ENCODE data around the gene MMADHC.

DNA sequence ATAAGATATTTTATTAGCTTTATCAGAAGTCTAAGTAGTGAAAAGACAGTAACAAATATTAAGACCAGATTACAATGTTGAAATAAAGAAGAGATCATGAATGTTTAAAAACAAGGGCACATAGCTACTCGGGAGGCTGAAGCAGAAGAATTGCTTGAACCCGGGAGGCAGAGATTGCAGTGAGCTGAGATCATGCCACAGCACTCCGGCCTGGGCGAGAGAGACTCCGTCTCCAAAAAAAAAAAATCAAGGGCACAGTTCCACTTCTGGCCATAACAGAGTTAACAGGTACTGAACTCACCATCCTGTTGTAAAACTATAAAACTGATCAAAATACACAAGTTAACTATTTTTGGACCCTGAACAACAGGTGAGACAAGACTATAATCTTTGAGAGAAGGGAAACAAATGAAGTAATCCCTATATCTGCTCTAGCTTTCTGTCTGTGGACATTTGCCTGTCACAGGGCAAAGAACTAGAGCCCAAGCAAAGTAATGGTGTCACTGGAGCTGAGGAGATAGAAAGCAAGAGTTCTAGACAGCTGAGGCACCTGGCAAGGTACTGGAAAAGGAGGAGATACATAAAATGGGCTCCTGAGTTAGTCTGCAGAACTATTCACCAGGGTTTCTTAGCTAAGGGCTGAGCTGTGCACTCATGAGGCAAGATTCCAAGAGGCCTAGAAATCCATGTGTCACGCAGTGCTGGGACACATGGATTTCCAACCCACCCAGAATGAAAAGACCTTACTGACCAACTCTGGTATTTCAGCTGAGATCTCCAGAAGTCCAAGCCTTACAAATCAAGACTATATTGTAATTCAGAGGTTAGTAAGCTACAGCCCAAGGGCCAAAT is 15.2 kb downstream of the MMADHC start:
- TF ChIP-seq, protein P1, sequence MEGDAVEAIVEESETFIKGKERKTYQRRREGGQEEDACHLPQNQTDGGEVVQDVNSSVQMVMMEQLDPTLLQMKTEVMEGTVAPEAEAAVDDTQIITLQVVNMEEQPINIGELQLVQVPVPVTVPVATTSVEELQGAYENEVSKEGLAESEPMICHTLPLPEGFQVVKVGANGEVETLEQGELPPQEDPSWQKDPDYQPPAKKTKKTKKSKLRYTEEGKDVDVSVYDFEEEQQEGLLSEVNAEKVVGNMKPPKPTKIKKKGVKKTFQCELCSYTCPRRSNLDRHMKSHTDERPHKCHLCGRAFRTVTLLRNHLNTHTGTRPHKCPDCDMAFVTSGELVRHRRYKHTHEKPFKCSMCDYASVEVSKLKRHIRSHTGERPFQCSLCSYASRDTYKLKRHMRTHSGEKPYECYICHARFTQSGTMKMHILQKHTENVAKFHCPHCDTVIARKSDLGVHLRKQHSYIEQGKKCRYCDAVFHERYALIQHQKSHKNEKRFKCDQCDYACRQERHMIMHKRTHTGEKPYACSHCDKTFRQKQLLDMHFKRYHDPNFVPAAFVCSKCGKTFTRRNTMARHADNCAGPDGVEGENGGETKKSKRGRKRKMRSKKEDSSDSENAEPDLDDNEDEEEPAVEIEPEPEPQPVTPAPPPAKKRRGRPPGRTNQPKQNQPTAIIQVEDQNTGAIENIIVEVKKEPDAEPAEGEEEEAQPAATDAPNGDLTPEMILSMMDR (IDR thresholded peaks at IDR 0.05) = no peak
- TF ChIP-seq POLR2A (IDR thresholded peaks at IDR 0.05) = no peak

All from thyroid gland (tissue), 4 donors.